BE2C (cell line): ENCODE measurements around the gene SLFN13. TPM values are rescaled to one million over a fixed set of nuclear protein-coding genes. Genes with fewer than 3 reads are reported as not detected.

Experiments used
- DNase-seq: peaks from one replicate; pipeline ENCODE4 v3.0.0-alpha.2; 2020
- H3K27me3 ChIP-seq: fragments of 250-450 bp; sonication (Bioruptor Pico); 2 replicates; pipeline ENCODE4 v1.5.1; 2020; ENCODE audit warnings: mild to moderate bottlenecking
- H3K36me3 ChIP-seq: fragments of 250-450 bp; sonication (Bioruptor Pico); 2 replicates; pipeline ENCODE4 v1.5.1; 2020; ENCODE audit warnings: mild to moderate bottlenecking
- H3K4me1 ChIP-seq: fragments of 250-450 bp; sonication (Bioruptor Pico); 2 replicates; pipeline ENCODE4 v1.5.1; 2020
- H3K4me3 ChIP-seq: 2 replicates; pipeline ENCODE4 v1.5.1; 2011; ENCODE audit warnings: low read depth, low read length
- H3K9me3 ChIP-seq: fragments of 250-450 bp; sonication (Bioruptor Pico); 2 replicates; pipeline ENCODE4 v1.5.1; 2020
- polyA plus RNA-seq: library from polyadenylated mRNA; unstranded; fragments of >200 nt; gene quantifications from one replicate; pipeline ENCODE4 v1.2.1, GENCODE V29; 2012; ENCODE audit warnings: low read depth, missing spikeins; ENCODE audit not compliant: insufficient read length, insufficient read depth
- TF ChIP-seq, protein P1 (sequence below): IDR thresholded peaks from 2 replicates; pipeline ENCODE4 v1.5.1; 2012; ENCODE audit warnings: mild to moderate bottlenecking, low read depth, low read length

Gene SLFN13, protein sequence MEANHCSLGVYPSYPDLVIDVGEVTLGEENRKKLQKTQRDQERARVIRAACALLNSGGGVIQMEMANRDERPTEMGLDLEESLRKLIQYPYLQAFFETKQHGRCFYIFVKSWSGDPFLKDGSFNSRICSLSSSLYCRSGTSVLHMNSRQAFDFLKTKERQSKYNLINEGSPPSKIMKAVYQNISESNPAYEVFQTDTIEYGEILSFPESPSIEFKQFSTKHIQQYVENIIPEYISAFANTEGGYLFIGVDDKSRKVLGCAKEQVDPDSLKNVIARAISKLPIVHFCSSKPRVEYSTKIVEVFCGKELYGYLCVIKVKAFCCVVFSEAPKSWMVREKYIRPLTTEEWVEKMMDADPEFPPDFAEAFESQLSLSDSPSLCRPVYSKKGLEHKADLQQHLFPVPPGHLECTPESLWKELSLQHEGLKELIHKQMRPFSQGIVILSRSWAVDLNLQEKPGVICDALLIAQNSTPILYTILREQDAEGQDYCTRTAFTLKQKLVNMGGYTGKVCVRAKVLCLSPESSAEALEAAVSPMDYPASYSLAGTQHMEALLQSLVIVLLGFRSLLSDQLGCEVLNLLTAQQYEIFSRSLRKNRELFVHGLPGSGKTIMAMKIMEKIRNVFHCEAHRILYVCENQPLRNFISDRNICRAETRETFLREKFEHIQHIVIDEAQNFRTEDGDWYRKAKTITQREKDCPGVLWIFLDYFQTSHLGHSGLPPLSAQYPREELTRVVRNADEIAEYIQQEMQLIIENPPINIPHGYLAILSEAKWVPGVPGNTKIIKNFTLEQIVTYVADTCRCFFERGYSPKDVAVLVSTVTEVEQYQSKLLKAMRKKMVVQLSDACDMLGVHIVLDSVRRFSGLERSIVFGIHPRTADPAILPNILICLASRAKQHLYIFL
- polyA plus RNA-seq: not detected

DNA sequence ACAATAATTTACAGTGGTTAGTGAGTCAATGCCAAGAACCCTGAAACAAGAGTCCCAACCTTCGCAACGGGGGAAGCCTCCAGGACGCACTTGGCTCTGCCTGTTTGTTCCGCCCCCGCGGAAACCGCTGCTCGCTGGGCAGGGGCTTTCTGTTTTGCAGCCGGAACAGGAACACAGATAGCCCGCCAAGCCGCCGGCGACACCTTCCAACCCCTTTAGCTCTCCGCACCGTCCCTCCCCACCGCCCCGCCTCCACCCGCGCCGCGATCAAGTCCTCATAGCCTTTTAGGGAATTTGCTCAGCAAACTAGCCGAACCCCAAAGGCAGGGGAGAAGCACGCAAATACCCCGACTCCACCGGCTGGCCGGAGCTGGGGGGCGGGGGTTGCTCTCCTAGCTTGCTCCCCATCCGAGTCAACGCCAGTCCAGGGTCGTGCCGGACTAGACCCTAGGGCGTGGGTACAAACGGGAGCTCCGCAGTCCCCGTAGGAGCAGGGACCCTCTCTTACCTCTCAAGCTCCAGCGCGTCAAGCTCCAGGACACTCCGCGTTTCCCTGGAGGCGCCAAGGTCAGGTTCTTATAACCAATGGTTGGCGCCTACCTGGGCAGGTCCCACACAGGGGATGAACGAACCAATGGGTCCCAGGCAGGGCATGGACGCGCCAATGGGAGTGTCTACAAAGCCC, at the start of gene SLFN13:
SLFN13 (minus strand) TSS at position 553 of the 685 bp plus-strand sequence. CDS start 3,086 bp downstream, outside the sequence.
- no peak within 1 kb of the TSS for H3K4me3 ChIP-seq
- no peak for DNase-seq
- peaks cover 91% of the 10 kb centered on the region for H3K27me3 ChIP-seq
- H3K36me3 ChIP-seq: no peaks in the 10 kb centered on the region
- H3K4me1 ChIP-seq: no peaks in the 10 kb centered on the region
- TF ChIP-seq, protein P1, sequence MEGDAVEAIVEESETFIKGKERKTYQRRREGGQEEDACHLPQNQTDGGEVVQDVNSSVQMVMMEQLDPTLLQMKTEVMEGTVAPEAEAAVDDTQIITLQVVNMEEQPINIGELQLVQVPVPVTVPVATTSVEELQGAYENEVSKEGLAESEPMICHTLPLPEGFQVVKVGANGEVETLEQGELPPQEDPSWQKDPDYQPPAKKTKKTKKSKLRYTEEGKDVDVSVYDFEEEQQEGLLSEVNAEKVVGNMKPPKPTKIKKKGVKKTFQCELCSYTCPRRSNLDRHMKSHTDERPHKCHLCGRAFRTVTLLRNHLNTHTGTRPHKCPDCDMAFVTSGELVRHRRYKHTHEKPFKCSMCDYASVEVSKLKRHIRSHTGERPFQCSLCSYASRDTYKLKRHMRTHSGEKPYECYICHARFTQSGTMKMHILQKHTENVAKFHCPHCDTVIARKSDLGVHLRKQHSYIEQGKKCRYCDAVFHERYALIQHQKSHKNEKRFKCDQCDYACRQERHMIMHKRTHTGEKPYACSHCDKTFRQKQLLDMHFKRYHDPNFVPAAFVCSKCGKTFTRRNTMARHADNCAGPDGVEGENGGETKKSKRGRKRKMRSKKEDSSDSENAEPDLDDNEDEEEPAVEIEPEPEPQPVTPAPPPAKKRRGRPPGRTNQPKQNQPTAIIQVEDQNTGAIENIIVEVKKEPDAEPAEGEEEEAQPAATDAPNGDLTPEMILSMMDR: no peak
- H3K9me3 ChIP-seq: no peaks in the 10 kb centered on the region; the same call in 1 of the 2 replicates

- peaks cover 81% of the 10 kb centered on the region for H3K27me3 ChIP-seq
- TF ChIP-seq, protein P1: no peak
- no peaks in the 10 kb centered on the region for H3K4me1 ChIP-seq
- H3K36me3 ChIP-seq: no peaks in the 10 kb centered on the region
- H3K9me3 ChIP-seq: 0 out of 2 replicates have a peak, but pooled peaks cover 2% of the 10 kb centered on the region
- H3K4me3 ChIP-seq: no peak overlapping the region
- no peak for DNase-seq
Measured at GRCh38 chr17:35496451-35497290, 48.1 kb upstream of the SLFN13 start.

DNA sequence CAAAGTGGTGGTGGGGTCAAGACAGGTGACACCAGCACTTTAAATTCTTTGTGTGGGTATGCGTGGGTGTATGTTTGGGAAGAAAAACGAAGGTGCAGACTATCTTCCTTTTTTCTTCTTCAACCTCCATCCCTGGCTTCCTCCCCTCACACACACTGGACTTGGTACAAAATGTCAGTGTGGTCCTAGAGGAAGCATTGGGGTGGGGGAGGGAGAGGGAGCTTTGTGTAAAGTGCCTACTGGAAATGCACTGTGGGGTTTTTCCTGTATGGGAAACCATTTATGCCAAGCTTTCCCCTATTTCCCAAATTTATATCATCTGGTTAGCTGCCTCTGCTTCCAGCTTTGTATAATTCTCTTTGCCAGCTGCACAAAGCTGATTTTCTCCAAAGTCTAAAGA, 44.5 kb upstream of the SLFN13 start:
- Histone ChIP-seq H3K4me1 (no peaks in the 10 kb centered on the region), H3K9me3 (0 out of 2 replicates have a peak, but pooled peaks cover 2% of the 10 kb centered on the region), H3K27me3 (peaks cover 87% of the 10 kb centered on the region), H3K36me3 (no peaks in the 10 kb centered on the region), H3K4me3 (no peak overlapping the region)
- TF ChIP-seq, protein P1: no peak
- no peak for DNase-seq

- H3K4me3 ChIP-seq: no peak overlapping the region
- peaks cover 88% of the 10 kb centered on the region for H3K27me3 ChIP-seq
- no peak for DNase-seq
- 0 out of 2 replicates have a peak, but pooled peaks cover 2% of the 10 kb centered on the region for H3K9me3 ChIP-seq
- no peaks in the 10 kb centered on the region for H3K36me3 ChIP-seq
- no peaks in the 10 kb centered on the region for H3K4me1 ChIP-seq
- TF ChIP-seq, protein P1: no peak
Measured at GRCh38 chr17:35491417-35491816, 42.9 kb upstream of the SLFN13 start.

DNA sequence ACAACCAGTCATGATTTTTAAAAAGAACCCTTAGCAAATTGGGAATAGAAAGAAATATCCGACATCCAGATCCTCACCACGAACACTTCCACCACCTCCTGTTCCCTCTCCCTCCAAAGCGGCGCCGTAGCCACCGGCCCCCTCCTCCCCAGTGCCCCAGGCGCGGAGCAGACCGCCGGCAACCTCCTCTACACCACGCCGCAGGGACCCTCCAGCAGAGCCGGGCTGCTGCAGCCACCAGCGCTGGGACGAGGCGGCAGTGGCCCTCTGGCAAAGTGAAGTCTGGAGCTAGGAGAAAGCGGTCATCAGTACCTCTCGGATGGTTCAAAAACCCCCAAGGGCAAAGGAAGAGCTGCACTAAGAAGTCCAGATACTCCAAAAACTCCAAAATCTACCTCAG, 41.4 kb upstream of the SLFN13 start:
- Histone ChIP-seq H3K4me3 (no peak overlapping the region), H3K9me3 (0 out of 2 replicates have a peak, but pooled peaks cover 2% of the 10 kb centered on the region), H3K36me3 (no peaks in the 10 kb centered on the region), H3K4me1 (no peaks in the 10 kb centered on the region), H3K27me3 (peaks cover 89% of the 10 kb centered on the region)
- DNase-seq: no peak
- TF ChIP-seq, protein P1: no peak
